K562 (cell line): ENCODE results near the gene DSTYK. TPM values are rescaled to one million over a fixed set of nuclear protein-coding genes. Genes with fewer than 3 reads are reported as not detected.

ENCODE experiments used
- ATAC-seq: fragments of 200-7000 bp; cut with Tn5 transposase; 3 replicates; pipeline ENCODE4 v1.9.1; 2020; ENCODE audit warnings: moderate library complexity
- BruUV-seq: library from RNA; stranded (reverse); fragments of 400-500 nt; replicated peaks from 2 replicates; lab custom pipeline; 2021; lab: Mats Ljungman, UMichigan
- CTCF ChIA-PET: fragments of 300-600 bp; formaldehyde crosslinking; extraction: SDS; loops from one replicate; lab custom pipeline; 2021; ENCODE audit warnings: low intra/inter-chr PET ratio; lab: Yijun Ruan, JAX
- POLR2A ChIA-PET: fragments of 300-600, 350-650 bp; sonication (Branson Sonifier 250); formaldehyde crosslinking; extraction: SDS; loops from one replicate; lab custom pipeline; 2021; ENCODE audit warnings: antibody characterized with exemption, inconsistent platforms; lab: Yijun Ruan, JAX
- DNase-seq, 4 experiments: peaks; one replicate each; pipeline versions ENCODE4 v3.0.0 to v3.0.0-alpha.2; 2011 to 2018; ENCODE audit warnings: low spot score in 3 of 4, mixed read lengths in 3 of 4; ENCODE audit errors: extremely low read depth in 1 of 4
- FAIRE-seq: peaks from 2 replicates; lab custom pipeline; 2011; peaks lifted over from hg19 to GRCh38; lab: Jason Lieb, UNC
- H2AFZ ChIP-seq: 2 replicates; pipeline ENCODE4 v1.6.0; 2011; ENCODE audit warnings: low read depth, low read length, control low read depth, inconsistent platforms
- H3K27ac ChIP-seq: fragments of 200-600 bp; 3 replicates; pipeline ENCODE4 v1.8.0; 2011; ENCODE audit warnings: low read depth, mild to moderate bottlenecking, control low read depth, inconsistent platforms, low read length, moderate library complexity, mixed read lengths; ENCODE audit errors: extremely low read depth
- H3K27me3 ChIP-seq, 2 experiments: fragments of 300-600 bp in 1 of 2; 2 replicates in 1 of 2; 3 replicates in 1 of 2; pipeline versions ENCODE4 v1.6.0 to v1.8.0; 2011; ENCODE audit warnings: inconsistent platforms in 2 of 2, low read length in 2 of 2, mild to moderate bottlenecking in 1 of 2, mixed read lengths in 1 of 2, moderate library complexity in 1 of 2; ENCODE audit not compliant: control insufficient read depth in 2 of 2, insufficient read depth in 2 of 2
- H3K36me3 ChIP-seq: fragments of 300-600 bp; 3 replicates; pipeline ENCODE4 v1.8.0; 2011; ENCODE audit warnings: mild to moderate bottlenecking, low read length, inconsistent platforms; ENCODE audit not compliant: control insufficient read depth, insufficient read depth
- H3K4me1 ChIP-seq, 2 experiments: fragments of 200-600 bp in 1 of 2; replicated peaks in 1 of 2; 2 replicates in 1 of 2; 3 replicates in 1 of 2; pipeline versions ENCODE4 v1.5.1 to v1.8.0; 2011; ENCODE audit warnings: inconsistent platforms in 2 of 2, low read length in 2 of 2, mild to moderate bottlenecking in 1 of 2, mixed read lengths in 1 of 2, moderate library complexity in 1 of 2; ENCODE audit not compliant: control insufficient read depth in 2 of 2, insufficient read depth in 2 of 2
- H3K4me2 ChIP-seq: 2 replicates; pipeline ENCODE4 v1.6.1; 2011; ENCODE audit warnings: low read length, control low read depth, inconsistent platforms, mixed read lengths; ENCODE audit not compliant: insufficient read depth
- H3K4me3 ChIP-seq: fragments of 200-600 bp; sonication (generic), shearing (Covaris generic); 2 replicates; pipeline ENCODE4 v1.5.1; 2016; ENCODE audit warnings: control low read depth, inconsistent platforms
- H3K79me2 ChIP-seq: fragments of 200-600 bp; 3 replicates; pipeline ENCODE4 v1.8.0; 2011; ENCODE audit warnings: low read length, inconsistent platforms; ENCODE audit not compliant: control insufficient read depth, insufficient read depth
- H3K9ac ChIP-seq, 2 experiments: 2 replicates each; pipeline versions ENCODE4 v1.6.0 to v1.6.1; 2011; ENCODE audit warnings: low read depth in 2 of 2, low read length in 2 of 2, control low read depth in 1 of 2, inconsistent platforms in 1 of 2, mild to moderate bottlenecking in 1 of 2, mixed read lengths in 1 of 2; ENCODE audit not compliant: insufficient read depth in 1 of 2
- H3K9me1 ChIP-seq: one replicate; pipeline ENCODE4 v1.6.0; 2011; ENCODE audit warnings: inconsistent platforms, mild to moderate bottlenecking, low read length, moderate library complexity; ENCODE audit not compliant: control insufficient read depth, insufficient read depth
- H3K9me3 ChIP-seq: replicated peaks from 2 replicates; pipeline ENCODE4 v1.5.1; 2011; ENCODE audit warnings: low read depth, low read length, inconsistent platforms; ENCODE audit not compliant: control insufficient read depth, insufficient read depth
- H4K20me1 ChIP-seq: replicated peaks from 2 replicates; pipeline ENCODE4 v1.6.1; 2011; ENCODE audit warnings: low read length, inconsistent platforms, mixed read lengths; ENCODE audit not compliant: control insufficient read depth, insufficient read depth
- ASH1L ChIP-seq: fragments of 450-650 bp; IDR thresholded peaks from 2 replicates; pipeline ENCODE4 v1.6.1; 2018; ENCODE audit warnings: borderline replicate concordance, mild to moderate bottlenecking, low read depth; ENCODE audit not compliant: partially characterized antibody
- C11orf30 ChIP-seq: fragments of 450-650 bp; IDR thresholded peaks from 2 replicates; pipeline ENCODE4 v1.6.1; 2016; ENCODE audit warnings: low read depth, mild to moderate bottlenecking
- FOXP1 ChIP-seq: sonication (generic); formaldehyde crosslinking; IDR thresholded peaks from 2 replicates; pipeline ENCODE4 v1.8.0; 2022; ENCODE audit warnings: mild to moderate bottlenecking, missing genetic modification reagents
- HDAC3 ChIP-seq: fragments of 450-650 bp; IDR thresholded peaks from 2 replicates; pipeline ENCODE4 v1.6.1; 2018; ENCODE audit warnings: borderline replicate concordance, mild to moderate bottlenecking, moderate library complexity; ENCODE audit not compliant: partially characterized antibody
- MAFG ChIP-seq: fragments of 450-650 bp; conservative IDR thresholded peaks from 2 replicates; pipeline ENCODE4 v1.6.1; 2016; ENCODE audit warnings: missing genetic modification characterization, missing compliant biosample characterization
- MAFK ChIP-seq: IDR thresholded peaks from 2 replicates; pipeline ENCODE4 v1.6.1; 2011; ENCODE audit warnings: low read length, improper control_type of control experiment
- MEIS2 ChIP-seq: fragments of 450-650 bp; IDR thresholded peaks from 2 replicates; pipeline ENCODE4 v1.6.1; 2014; ENCODE audit warnings: mild to moderate bottlenecking; ENCODE audit not compliant: partially characterized antibody
- SAFB2 ChIP-seq: fragments of 200-400 bp; formaldehyde crosslinking; IDR thresholded peaks from 2 replicates; pipeline ENCODE4 v1.6.1; 2018; ENCODE audit warnings: borderline replicate concordance, low read length, low read depth, moderate library complexity; ENCODE audit not compliant: severe bottlenecking
- TEAD2 ChIP-seq: fragments of 450-650 bp; IDR thresholded peaks from 2 replicates; pipeline ENCODE4 v1.6.1; 2016; ENCODE audit warnings: missing genetic modification characterization, control low read depth, missing compliant biosample characterization
- ZFX ChIP-seq: sonication (generic); formaldehyde crosslinking; IDR thresholded peaks from 2 replicates; pipeline ENCODE4 v1.8.0; 2022; ENCODE audit warnings: mild to moderate bottlenecking, missing genetic modification reagents, moderate library complexity
- ZNF316 ChIP-seq: fragments of 450-650 bp; IDR thresholded peaks from 2 replicates; pipeline ENCODE4 v1.6.1; 2016
- WGBS: fragments of 100-300 bp; shearing (Covaris generic); methylation state at CpG from one replicate; pipeline ENCODE4 v1.1.6; 2016; ENCODE audit warnings: low coverage, mixed read lengths; ENCODE audit not compliant: insufficient coverage; ENCODE audit errors: missing lambda C conversion rate; 5-methylcytosine and 5-hydroxymethylcytosine counted together
- in situ Hi-C: fragments of 300-500 bp; cut with MboI; formaldehyde crosslinking; loops from 4 replicates; pipeline ENCODE4 v1.15.0; 2018; ENCODE audit warnings: inconsistent platforms, mixed read lengths
- intact Hi-C: fragments of 100-400 bp; cut with micrococcal nuclease; formaldehyde crosslinking; loops from 2 replicates; pipeline ENCODE4 v1.14.2; 2022
- polyA plus RNA-seq, 8 experiments: library from polyadenylated mRNA; depleted of rRNA in 4 of 8; stranded (reverse) in 5 of 8; unstranded in 3 of 8; fragments of >200 nt; fragmentation: Nextera tagmentation in 2 of 8; fragmentation: Illumina TruSeq in 1 of 8; extraction: Ambion mirVana in 2 of 8; extraction: Trizol in 1 of 8; gene quantifications; 2 replicates each; pipeline versions ENCODE4 v1.2.1 to v1.2.3, GENCODE V29; 2011 to 2014; ENCODE audit warnings: inconsistent platforms in 1 of 8, missing spikeins in 1 of 8
- total RNA-seq, 7 experiments: library from RNA; depleted of rRNA in 6 of 7; stranded (reverse); fragments of >200 nt in 6 of 7; fragmentation: Illumina TruSeq in 2 of 7; extraction: Trizol in 2 of 7; gene quantifications; 2 replicates each; pipeline versions ENCODE4 v1.2.1 to v1.2.3, GENCODE V29; 2011 to 2021; ENCODE audit warnings: low replicate concordance in 1 of 7

DSTYK gene
- total and polyA plus RNA-seq, 9 of the 15 experiments (the other 6 are each of a cell fraction or from before 2014, with no cell fraction given): 4.2 to 7.1 (median 6.2) TPM

GRCh38 chr1:205144751-205145150 is 66.8 kb downstream of the DSTYK start:
- no peak for DNase-seq
- WGBS: 7% methylated on average over 1 of the region's 1 CpG

GRCh38 chr1:205144046-205144720 is 67.3 kb downstream of the DSTYK start:
- Histone ChIP-seq H3K9me1 (no peaks in the 10 kb centered on the region), H3K4me3 (no peak overlapping the region), H3K9ac (no peak overlapping the region), H3K79me2 (no peaks in the 10 kb centered on the region), H4K20me1 (no peaks in the 10 kb centered on the region), H3K27me3 (no peaks in the 10 kb centered on the region), H3K4me1 (peaks cover 3 to 10% of the 10 kb centered on the region in 2 experiments; a peak in 3 of 5 replicates), H2AFZ (no peak overlapping the region), H3K27ac (no peak overlapping the region), H3K9me3 (no peaks in the 10 kb centered on the region), H3K4me2 (no peak overlapping the region), H3K36me3 (peaks cover 14% of the 10 kb centered on the region; the same call in 2 of the 3 replicates)
- BruUV-seq: TSS peak; percentile 18
- CTCF ChIA-PET: no interaction called here
- WGBS: 47% methylated on average over 1 of the region's 1 CpG
- FAIRE-seq (no peak), DNase-seq (no peak), ATAC-seq (no peak)
- POLR2A ChIA-PET: interaction anchor here (0.6 to 2.5 kb wide), 10 partner anchors 10 to 251 kb away, joined by 3 to 18 read pairs (median 4); partner anchors contain the start of gene RBBP5
- TF ChIP-seq MEIS2: no peak
- peak; percentile 47 for TF ChIP-seq MAFG (tag)
- no peak for TF ChIP-seq FOXP1
- peak; percentile 67 for TF ChIP-seq C11orf30
- TF ChIP-seq MAFK: peak; percentile 6; the same call in 1 of the 2 replicates
- peak; percentile 82 for TF ChIP-seq ZNF316
- in situ Hi-C loops (no loop called here), intact Hi-C loops (loop anchor here (5.0 kb wide), 3 partner anchors 53 to 157 kb away; no protein-coding TSS in a partner anchor)

More at GRCh38 chr1:205144751-205145150, 66.8 kb downstream of the DSTYK start:
- H3K9ac ChIP-seq: no peak overlapping the region
- intact Hi-C loops (loop anchor here (5.0 kb wide), 3 partner anchors 53 to 157 kb away; no protein-coding TSS in a partner anchor), in situ Hi-C loops (no loop called here)
- ChIA-PET CTCF (no interaction called here), POLR2A (interaction anchor here (0.5 to 2.5 kb wide), 7 partner anchors 10 to 150 kb away, joined by 3 to 18 read pairs (median 3); partner anchors contain the start of gene RBBP5)
- FAIRE-seq: no peak
- H3K36me3 ChIP-seq: peaks cover 14% of the 10 kb centered on the region; the same call in 2 of the 3 replicates
- no peak overlapping the region for H2AFZ ChIP-seq
- no peak overlapping the region for H3K4me3 ChIP-seq
- H3K27ac ChIP-seq: no peak overlapping the region
- H3K9me3 ChIP-seq: no peaks in the 10 kb centered on the region
- BruUV-seq: no TSS peak
- no peak overlapping the region for H3K4me2 ChIP-seq
- peaks cover 3 to 10% of the 10 kb centered on the region in 2 experiments; a peak in 3 of 5 replicates for H3K4me1 ChIP-seq
- no peaks in the 10 kb centered on the region for H3K9me1 ChIP-seq
- peak; percentile 61; the same call in 1 of the 2 replicates for TF ChIP-seq TEAD2 (tag)
- no peak for TF ChIP-seq ASH1L
- TF ChIP-seq SAFB2: no peak
- TF ChIP-seq ZFX (CRISPR knock-in tag): no peak
- TF ChIP-seq HDAC3: no peak
- H4K20me1 ChIP-seq: no peaks in the 10 kb centered on the region
- no peak for ATAC-seq
- H3K79me2 ChIP-seq: no peaks in the 10 kb centered on the region
- H3K27me3 ChIP-seq: no peaks in the 10 kb centered on the region
